Pancreas (tissue), 10 donors: ENCODE results near the gene NECTIN4. TPM values are rescaled to one million over a fixed set of nuclear protein-coding genes. Genes with fewer than 3 reads are reported as not detected.
"Not testable (repeated sequence)": the region's sequence is repeated elsewhere in the genome, so short reads cannot be mapped to it uniquely, and the experiment has no call there.

ENCODE experiments used
- ATAC-seq, 4 donors: fragments of 200-7000 bp; cut with Tn5 transposase; one replicate each; pipeline versions ENCODE4 v1.8.0 to v1.9.1; 2020; ENCODE audit warnings: mild to moderate bottlenecking in 4 of 4, moderate library complexity in 4 of 4
- DNase-seq, 6 donors: peaks; one replicate each; pipeline ENCODE4 v3.0.0-alpha.2; 2020
- FAIRE-seq: peaks from 2 replicates; lab custom pipeline; 2012; peaks lifted over from hg19 to GRCh38; lab: Jason Lieb, UNC
- H3K27ac ChIP-seq, 4 donors: fragments of 200-600 bp; sonication (generic); 1 replicate in 3 of 4; 2 replicates in 1 of 4; pipeline versions ENCODE4 v1.5.0 to v1.8.0; 2020
- H3K27me3 ChIP-seq, 4 donors: fragments of 200-600 bp; one replicate each; pipeline ENCODE4 v1.8.0; 2021
- H3K36me3 ChIP-seq, 3 donors: fragments of 200-600 bp; sonication (generic) in 1 of 3; one replicate each; pipeline versions ENCODE4 v1.5.0 to v1.8.0; 2020 to 2021
- H3K4me1 ChIP-seq, 3 donors: fragments of 200-600 bp; one replicate each; pipeline ENCODE4 v1.8.0; 2021
- H3K4me3 ChIP-seq, 4 donors: fragments of 200-600 bp; sonication (generic) in 2 of 4; one replicate each; pipeline versions ENCODE4 v1.5.0 to v1.8.0; 2020 to 2021
- H3K9me3 ChIP-seq, 4 donors: fragments of 200-600 bp; one replicate each; pipeline ENCODE4 v1.8.0; 2021
- CTCF ChIP-seq, 4 donors: fragments of 200-600 bp; sonication (generic) in 3 of 4; IDR thresholded peaks; one replicate each; pipeline versions ENCODE4 v1.5.0 to v1.8.0; 2021; ENCODE audit warnings: antibody characterized with exemption in 4 of 4
- WGBS, 2 donors: extraction: QIAGEN DNeasy Blood & Tissue Kit; methylation state at CpG; one replicate each; pipeline ENCODE4 v1.1.7; 2013; 5-methylcytosine and 5-hydroxymethylcytosine counted together
- intact Hi-C, 3 donors: fragments of 100-400 bp; cut with DNase I; formaldehyde crosslinking; loops; one replicate each; pipeline versions ENCODE4 v1.11.1 to v1.14.2; 2022
- polyA plus RNA-seq, 2 donors: library from polyadenylated mRNA; stranded (reverse); fragments of 200-250 nt; gene quantifications; one replicate each; pipeline ENCODE4 v1.2.3, GENCODE V29; 2013
- total RNA-seq, 6 donors: library from RNA; stranded (reverse); fragmentation: NEBNext Ultra II Directional in 4 of 6; extraction: Animal tissue kit (Norgen Biotek cat#: 25700) in 4 of 6; gene quantifications; one replicate each; pipeline versions ENCODE4 v1.2.1 to v1.2.4, GENCODE V29; 2021 to 2023
- donor health status: healthy with polysubstance abuse.
- donor health status: DM: no; HTN: no; CAD: no; lungs with moderate emphysema.
- donor health status: DM: no; HTN: no; CAD: no.
- donor health status: control.
- donor health status: control.
- donor health status: Bipolar disorder and iron deficiency.
- donor health status: DM: yes; HTN: yes; CAD: no.
- donor health status: DM: no; HTN: no; CAD: no.
- donor health status: DM: no; HTN: no; CAD: no.
- donor health status: DM: yes; HTN: yes; CAD: no.

NECTIN4 gene
- total and polyA plus RNA-seq, 8 donors: 1.7 to 9.3 (median 3.1) TPM

- ATAC-seq (no peak), DNase-seq (no peak), FAIRE-seq (no peak)
- Histone ChIP-seq H3K27me3 (no peaks in the 10 kb centered on the region), H3K4me1 (no peaks in the 10 kb centered on the region), H3K27ac (no peak overlapping the region), H3K9me3 (no peaks in the 10 kb centered on the region), H3K36me3 (no peaks in the 10 kb centered on the region), H3K4me3 (no peak overlapping the region)
- intact Hi-C loops: no loop called here
- 72 to 77% methylated on average over 3 of the region's 3 CpGs for WGBS, 2 donors
- no peak for TF ChIP-seq CTCF (IDR thresholded peaks at IDR 0.05)
These were observed 22.7 kb downstream of the NECTIN4 start for GRCh38 chr1:161066694-161067093.

- intact Hi-C loops, H3K4me1 ChIP-seq, H3K36me3 ChIP-seq, FAIRE-seq, H3K27ac ChIP-seq, H3K4me3 ChIP-seq, DNase-seq, H3K9me3 ChIP-seq, ATAC-seq, H3K27me3 ChIP-seq: not testable (repeated sequence)
- 86 to 91% methylated on average over 7 of the region's 7 CpGs for WGBS, 2 donors
These were observed 23.7 kb downstream of the NECTIN4 start for GRCh38 chr1:161065681-161066080.

- not testable (repeated sequence) for FAIRE-seq, ATAC-seq
- WGBS, 2 donors: 34 to 39% methylated on average over 6 of the region's 6 CpGs
These were observed 25.4 kb downstream of the NECTIN4 start for GRCh38 chr1:161063936-161064335.

GRCh38 chr1:161061419-161061818 lies 27.9 kb downstream of the NECTIN4 start:
- ATAC-seq (no peak), DNase-seq (no peak), FAIRE-seq (no peak)
- H3K9me3 ChIP-seq: no peaks in the 10 kb centered on the region
- intact Hi-C loops: no loop called here
- no peaks in the 10 kb centered on the region for H3K4me1 ChIP-seq
- H3K27ac ChIP-seq: no peak overlapping the region
- no peaks in the 10 kb centered on the region for H3K27me3 ChIP-seq
- no peaks in the 10 kb centered on the region for H3K36me3 ChIP-seq
- no peak overlapping the region for H3K4me3 ChIP-seq
- no peak for TF ChIP-seq CTCF (IDR thresholded peaks at IDR 0.05)
- WGBS, 2 donors: 83 to 93% methylated on average over 4 of the region's 4 CpGs

More at GRCh38 chr1:161063936-161064335, 25.4 kb downstream of the NECTIN4 start:
- intact Hi-C loops, H3K9me3 ChIP-seq, H3K36me3 ChIP-seq, H3K4me1 ChIP-seq, H3K4me3 ChIP-seq, H3K27ac ChIP-seq, DNase-seq, H3K27me3 ChIP-seq: not testable (repeated sequence)

GRCh38 chr1:161059293-161059692 lies 30.1 kb downstream of the NECTIN4 start:
- FAIRE-seq: no peak
- ATAC-seq: no peak

More at GRCh38 chr1:161059293-161059692, 30.1 kb downstream of the NECTIN4 start:
- H3K27ac ChIP-seq: no peak overlapping the region
- no peaks in the 10 kb centered on the region for H3K4me1 ChIP-seq
- no peak overlapping the region for H3K4me3 ChIP-seq
- no peaks in the 10 kb centered on the region for H3K9me3 ChIP-seq
- no peak for TF ChIP-seq CTCF (IDR thresholded peaks at IDR 0.05)
- H3K27me3 ChIP-seq: no peaks in the 10 kb centered on the region
- DNase-seq: no peak
- intact Hi-C loops: no loop called here
- 66 to 67% methylated on average over 6 of the region's 6 CpGs for WGBS, 2 donors
- no peaks in the 10 kb centered on the region for H3K36me3 ChIP-seq
